Loucy (cell line): ENCODE results near the gene MBNL1.

Experiments used
- H2AFZ ChIP-seq: fragments of 200-600 bp; sonication (generic); 2 replicates; pipeline ENCODE4 v1.6.0; 2016; ENCODE audit warnings: antibody characterized with exemption, mild to moderate bottlenecking, low read length, moderate library complexity
- H3F3A ChIP-seq: fragments of 200-600 bp; 2 replicates; pipeline ENCODE4 v1.6.0; 2016; ENCODE audit warnings: antibody characterized with exemption, low read depth, mild to moderate bottlenecking
- H3K27me3 ChIP-seq: fragments of 200-600 bp; sonication (generic); 2 replicates; pipeline ENCODE4 v1.6.1; 2014; ENCODE audit warnings: low read length, mild to moderate bottlenecking; ENCODE audit not compliant: insufficient read depth, poor library complexity, severe bottlenecking
- H3K36me3 ChIP-seq: fragments of 200-600 bp; sonication (generic); 2 replicates; pipeline ENCODE4 v1.6.1; 2016; ENCODE audit warnings: low read length; ENCODE audit not compliant: insufficient read depth
- H3K4me1 ChIP-seq: fragments of 200-600 bp; sonication (generic); 2 replicates; pipeline ENCODE4 v1.5.1; 2014; ENCODE audit warnings: low read length, mild to moderate bottlenecking; ENCODE audit not compliant: insufficient read depth, poor library complexity, severe bottlenecking
- H3K4me2 ChIP-seq: fragments of 200-600 bp; sonication (generic); 2 replicates; pipeline ENCODE4 v1.6.0; 2014; ENCODE audit warnings: antibody characterized with exemption, low read length, low read depth, mild to moderate bottlenecking; ENCODE audit not compliant: poor library complexity, severe bottlenecking
- H3K4me3 ChIP-seq: fragments of 200-600 bp; sonication (generic); 2 replicates; pipeline ENCODE4 v1.5.1; 2014; ENCODE audit warnings: low read length, mild to moderate bottlenecking, mixed read lengths; ENCODE audit not compliant: poor library complexity, severe bottlenecking
- H3K79me2 ChIP-seq: fragments of 200-600 bp; sonication (generic); 2 replicates; pipeline ENCODE4 v1.6.1; 2014; ENCODE audit warnings: low read length; ENCODE audit not compliant: insufficient read depth
- H3K9ac ChIP-seq: fragments of 200-600 bp; sonication (generic); 2 replicates; pipeline ENCODE4 v1.6.0; 2014; ENCODE audit warnings: mild to moderate bottlenecking, low read depth, low read length, moderate library complexity; ENCODE audit not compliant: poor library complexity, severe bottlenecking
- H3K9me2 ChIP-seq: fragments of 200-600 bp; sonication (generic); replicated peaks from 2 replicates; pipeline ENCODE4 v1.6.1; 2016; ENCODE audit warnings: low read depth, low read length, mixed read lengths
- H3K9me3 ChIP-seq: fragments of 200-600 bp; sonication (generic); 2 replicates; pipeline ENCODE4 v1.6.1; 2014; ENCODE audit warnings: mild to moderate bottlenecking, antibody characterized with exemption, low read length, low read depth; ENCODE audit not compliant: insufficient read depth
- H4K20me1 ChIP-seq: fragments of 200-600 bp; sonication (generic); 2 replicates; pipeline ENCODE4 v1.6.0; 2014; ENCODE audit warnings: antibody characterized with exemption, low read length, mild to moderate bottlenecking; ENCODE audit not compliant: insufficient read depth, poor library complexity, severe bottlenecking
- CTCF ChIP-seq: fragments of 200-600 bp; sonication (generic); conservative IDR thresholded peaks from 2 replicates; pipeline ENCODE4 v1.5.1; 2014; ENCODE audit warnings: mild to moderate bottlenecking, antibody characterized with exemption, low read length
- EZH2phosphoT487 ChIP-seq: fragments of 200-600 bp; IDR thresholded peaks from 2 replicates; pipeline ENCODE4 v1.6.1; 2018; ENCODE audit warnings: antibody characterized with exemption, mild to moderate bottlenecking, moderate library complexity, borderline replicate concordance

Gene MBNL1

GRCh38 chr3:152466784-152467183 lies 198.1 kb downstream of the MBNL1 start:
- no peak overlapping the region for H2AFZ ChIP-seq
- no peak overlapping the region for H3K4me3 ChIP-seq
- H3K9ac ChIP-seq: no peak overlapping the region
- H3F3A ChIP-seq: peaks cover 5% of the 10 kb centered on the region; the same call in 1 of the 2 replicates
- no peaks in the 10 kb centered on the region for H3K9me3 ChIP-seq
- peaks cover 32% of the 10 kb centered on the region for H3K36me3 ChIP-seq
- H3K9me2 ChIP-seq: no peaks in the 10 kb centered on the region
- no peaks in the 10 kb centered on the region for H4K20me1 ChIP-seq
- no peaks in the 10 kb centered on the region for H3K27me3 ChIP-seq
- H3K4me2 ChIP-seq: no peak overlapping the region
- peak; percentile 78 for TF ChIP-seq CTCF
- TF ChIP-seq EZH2phosphoT487: no peak
- no peaks in the 10 kb centered on the region for H3K79me2 ChIP-seq
- no peaks in the 10 kb centered on the region for H3K4me1 ChIP-seq

- no peak overlapping the region for H3K4me2 ChIP-seq
- no peaks in the 10 kb centered on the region for H3K9me3 ChIP-seq
- H3K4me1 ChIP-seq: no peaks in the 10 kb centered on the region
- peaks cover 5% of the 10 kb centered on the region; the same call in 1 of the 2 replicates for H3F3A ChIP-seq
- TF ChIP-seq CTCF (no peak), EZH2phosphoT487 (no peak)
- H3K36me3 ChIP-seq: peaks cover 12% of the 10 kb centered on the region; the same call in 1 of the 2 replicates
- no peak overlapping the region for H3K4me3 ChIP-seq
- H3K9me2 ChIP-seq: no peaks in the 10 kb centered on the region
- H3K9ac ChIP-seq: no peak overlapping the region
- H4K20me1 ChIP-seq: no peaks in the 10 kb centered on the region
- H3K27me3 ChIP-seq: no peaks in the 10 kb centered on the region
- no peaks in the 10 kb centered on the region for H3K79me2 ChIP-seq
- no peak overlapping the region for H2AFZ ChIP-seq
Measured at GRCh38 chr3:152469248-152470025, 200.7 kb downstream of the MBNL1 start.

GRCh38 chr3:152470095-152470494 lies 201.4 kb downstream of the MBNL1 start:
- Histone ChIP-seq H3K9ac (no peak overlapping the region), H3K4me2 (no peak overlapping the region), H3K27me3 (no peaks in the 10 kb centered on the region), H3K79me2 (no peaks in the 10 kb centered on the region), H3K4me3 (no peak overlapping the region), H4K20me1 (no peaks in the 10 kb centered on the region), H3F3A (peaks cover 5% of the 10 kb centered on the region; the same call in 1 of the 2 replicates), H3K36me3 (peaks cover 5% of the 10 kb centered on the region; the same call in 1 of the 2 replicates), H3K9me2 (no peaks in the 10 kb centered on the region), H3K4me1 (no peaks in the 10 kb centered on the region), H2AFZ (no peak overlapping the region), H3K9me3 (no peaks in the 10 kb centered on the region)
- TF ChIP-seq EZH2phosphoT487 (no peak), CTCF (no peak)
